Astrocyte (in vitro differentiated cells and primary cell): ENCODE measurements around the gene ACY1.

Experiments used
- CTCF ChIP-seq: IDR thresholded peaks from 2 replicates; pipeline ENCODE4 v1.5.1; 2011; ENCODE audit warnings: low read depth, mild to moderate bottlenecking, inconsistent platforms, low read length, moderate library complexity; ENCODE audit not compliant: insufficient read depth
- EZH2 ChIP-seq: IDR thresholded peaks from 2 replicates; pipeline ENCODE4 v1.6.1; 2012; ENCODE audit warnings: mild to moderate bottlenecking, low read length, inconsistent platforms; ENCODE audit not compliant: insufficient read depth

- TF ChIP-seq CTCF (no peak), EZH2 (no peak)
Measured at GRCh38 chr3:51999846-52000245, 16.5 kb downstream of the ACY1 start.
